Body of pancreas (tissue), 4 donors: Measurements from ENCODE around the gene CDK13. TPM values are rescaled to one million over a fixed set of nuclear protein-coding genes. Genes with fewer than 3 reads are reported as not detected.

ENCODE experiments used
- ATAC-seq: fragments of 150-250 bp; one replicate; pipeline ENCODE4 v1.9.1; 2016
- DNase-seq, 4 donors: peaks; one replicate each; pipeline ENCODE4 v3.0.0-alpha.2; 2019
- H3K27ac ChIP-seq, 4 donors: fragments of 200-600 bp; sonication (generic); 1 replicate in 3 of 4; 2 replicates in 1 of 4; pipeline versions ENCODE4 v1.5.1 to v1.6.1; 2016 to 2019; ENCODE audit warnings: mild to moderate bottlenecking in 1 of 4, mixed read lengths in 1 of 4, moderate library complexity in 1 of 4
- H3K27me3 ChIP-seq, 2 donors: fragments of 200-600 bp; sonication (generic); one replicate each; pipeline ENCODE4 v1.6.0; 2016; ENCODE audit warnings: mild to moderate bottlenecking in 1 of 2
- H3K36me3 ChIP-seq, 2 donors: fragments of 200-600 bp; sonication (generic); replicated peaks in 1 of 2; 2 replicates each; pipeline ENCODE4 v1.5.1; 2016; ENCODE audit warnings: low read depth in 2 of 2; ENCODE audit not compliant: insufficient read depth in 1 of 2
- H3K4me1 ChIP-seq: fragments of 200-600 bp; sonication (generic); one replicate; pipeline ENCODE4 v1.6.0; 2016
- H3K4me3 ChIP-seq, 2 donors: fragments of 200-600 bp; sonication (generic); 1 replicate in 1 of 2; 2 replicates in 1 of 2; pipeline ENCODE4 v1.5.1; 2016 to 2019
- H3K9me3 ChIP-seq, 3 donors: fragments of 200-600 bp; sonication (generic); 1 replicate in 2 of 3; 2 replicates in 1 of 3; pipeline ENCODE4 v1.5.1; 2016
- POLR2A ChIP-seq, 3 donors: fragments of 450-650 bp; IDR thresholded peaks; one replicate each; pipeline ENCODE4 v1.6.1; 2016; ENCODE audit warnings: antibody characterized with exemption in 3 of 3, mild to moderate bottlenecking in 2 of 3
- WGBS, 2 donors: methylation state at CpG; one replicate each; pipeline ENCODE4 v1.1.5; 2017; 5-methylcytosine and 5-hydroxymethylcytosine counted together
- intact Hi-C: fragments of 100-400 bp; cut with DNase I; formaldehyde crosslinking; loops from one replicate; pipeline ENCODE4 v1.15.1; 2023
- total RNA-seq, 2 donors: library from RNA; depleted of rRNA; stranded (reverse); fragments of >200 nt; gene quantifications; one replicate each; pipeline ENCODE4 v1.1.0, GENCODE V29; 2016
- TF ChIP-seq, protein P1 (sequence below), 7 experiments: fragments of 450-650 bp in 4 of 7; fragments of 200-600 bp in 3 of 7; sonication (generic) in 3 of 7; IDR thresholded peaks; one replicate each; pipeline ENCODE4 v1.5.1; 2016 to 2019; ENCODE audit warnings: antibody characterized with exemption in 7 of 7

CDK13 gene
- total RNA-seq, 2 donors from 2014 or later = 73.2 to 97.6 TPM

DNA sequence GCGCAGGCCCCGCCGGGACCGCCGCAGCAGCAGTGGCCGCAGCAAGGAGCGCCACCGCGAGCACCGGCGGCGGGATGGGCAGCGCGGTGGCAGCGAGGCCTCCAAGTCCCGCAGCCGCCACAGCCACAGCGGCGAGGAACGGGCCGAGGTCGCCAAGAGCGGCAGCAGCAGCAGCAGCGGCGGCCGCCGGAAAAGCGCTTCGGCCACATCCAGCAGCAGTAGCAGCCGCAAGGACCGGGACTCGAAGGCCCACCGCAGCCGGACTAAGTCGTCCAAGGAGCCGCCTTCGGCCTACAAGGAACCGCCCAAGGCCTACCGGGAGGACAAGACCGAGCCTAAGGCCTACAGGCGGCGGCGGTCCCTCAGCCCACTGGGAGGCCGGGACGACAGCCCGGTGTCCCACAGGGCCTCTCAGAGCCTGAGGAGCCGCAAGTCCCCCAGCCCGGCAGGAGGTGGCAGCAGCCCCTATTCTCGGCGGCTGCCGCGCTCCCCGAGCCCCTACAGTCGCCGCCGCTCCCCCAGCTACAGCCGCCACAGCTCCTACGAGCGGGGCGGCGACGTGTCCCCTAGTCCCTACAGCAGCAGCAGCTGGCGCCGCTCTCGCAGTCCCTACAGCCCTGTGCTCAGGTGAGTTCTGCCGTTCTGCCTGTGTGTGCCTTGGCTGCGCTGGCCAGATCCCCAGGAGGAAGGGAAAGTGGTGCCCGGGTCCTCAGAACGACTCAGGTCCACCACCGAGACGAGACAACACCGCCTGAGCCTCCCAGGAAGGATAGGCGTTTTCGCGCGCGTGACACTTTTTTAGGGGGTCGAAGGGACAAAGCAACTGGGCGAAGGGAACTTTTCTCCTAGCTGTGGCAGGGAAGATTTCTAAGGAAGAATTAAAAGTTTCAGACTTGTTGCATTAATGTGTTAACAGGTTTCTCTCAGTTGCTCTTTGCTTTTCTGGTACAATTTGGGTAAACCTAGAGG, 1.5 kb downstream of the CDK13 start:
- intact Hi-C loops = loop anchor here (10.0 kb wide), 1 partner anchor 103 kb away; no protein-coding TSS in a partner anchor
- Histone ChIP-seq H3K4me3 (peak overlapping the region; percentile 75 to 90), H3K36me3 (no peaks in the 10 kb centered on the region), H3K9me3 (no peaks in the 10 kb centered on the region), H3K4me1 (peaks cover 39% of the 10 kb centered on the region), H3K27ac (peak overlapping the region; percentile 99 to 100 (median 99)), H3K27me3 (no peaks in the 10 kb centered on the region)
- WGBS, 2 donors = 1% methylated on average over 14 to 72 of the region's 79 CpGs
- peak; percentile 14 for ATAC-seq
- TF ChIP-seq, protein P1, sequence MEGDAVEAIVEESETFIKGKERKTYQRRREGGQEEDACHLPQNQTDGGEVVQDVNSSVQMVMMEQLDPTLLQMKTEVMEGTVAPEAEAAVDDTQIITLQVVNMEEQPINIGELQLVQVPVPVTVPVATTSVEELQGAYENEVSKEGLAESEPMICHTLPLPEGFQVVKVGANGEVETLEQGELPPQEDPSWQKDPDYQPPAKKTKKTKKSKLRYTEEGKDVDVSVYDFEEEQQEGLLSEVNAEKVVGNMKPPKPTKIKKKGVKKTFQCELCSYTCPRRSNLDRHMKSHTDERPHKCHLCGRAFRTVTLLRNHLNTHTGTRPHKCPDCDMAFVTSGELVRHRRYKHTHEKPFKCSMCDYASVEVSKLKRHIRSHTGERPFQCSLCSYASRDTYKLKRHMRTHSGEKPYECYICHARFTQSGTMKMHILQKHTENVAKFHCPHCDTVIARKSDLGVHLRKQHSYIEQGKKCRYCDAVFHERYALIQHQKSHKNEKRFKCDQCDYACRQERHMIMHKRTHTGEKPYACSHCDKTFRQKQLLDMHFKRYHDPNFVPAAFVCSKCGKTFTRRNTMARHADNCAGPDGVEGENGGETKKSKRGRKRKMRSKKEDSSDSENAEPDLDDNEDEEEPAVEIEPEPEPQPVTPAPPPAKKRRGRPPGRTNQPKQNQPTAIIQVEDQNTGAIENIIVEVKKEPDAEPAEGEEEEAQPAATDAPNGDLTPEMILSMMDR (IDR thresholded peaks at IDR 0.05) = peak; percentile 31 to 64 (median 57)
- TF ChIP-seq POLR2A (IDR thresholded peaks at IDR 0.05) = peak; percentile 46 to 80 (median 68)
- peak; percentile 72 to 80 (median 78) for DNase-seq

DNA sequence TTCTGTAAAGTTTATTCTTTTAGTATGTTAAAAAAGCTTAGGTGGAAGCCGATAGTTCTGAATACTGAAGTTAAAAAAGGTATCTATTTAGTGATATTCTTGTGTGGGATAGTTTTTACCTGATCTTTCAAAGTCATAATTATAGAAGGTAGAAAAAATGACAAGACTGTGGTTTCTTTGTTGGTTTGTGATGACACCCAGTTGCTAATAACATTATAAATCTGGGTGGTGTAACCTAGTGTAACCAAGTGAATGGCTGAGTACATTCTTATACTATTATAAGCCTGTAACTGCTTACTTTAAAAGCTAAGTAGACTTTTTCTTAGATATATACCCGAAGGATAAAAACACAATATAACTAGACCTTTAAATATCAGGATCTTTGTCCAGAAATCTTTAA, 2.3 kb downstream of the CDK13 start:
- no peaks in the 10 kb centered on the region for H3K27me3 ChIP-seq
- no peaks in the 10 kb centered on the region for H3K36me3 ChIP-seq
- no peaks in the 10 kb centered on the region for H3K9me3 ChIP-seq
- WGBS, 2 donors = 1% methylated on average over 2 of the region's 2 CpGs
- H3K27ac ChIP-seq = peak overlapping the region in 3 of 4 donors; percentile 99
- TF ChIP-seq POLR2A (IDR thresholded peaks at IDR 0.05) = no peak
- TF ChIP-seq, protein P1 (IDR thresholded peaks at IDR 0.05) = no peak
- intact Hi-C loops = loop anchor here (10.0 kb wide), 1 partner anchor 102 kb away; no protein-coding TSS in a partner anchor
- DNase-seq (no peak), ATAC-seq (no peak)
- H3K4me3 ChIP-seq = peak overlapping the region in 1 of 2 donors; percentile 75
- peaks cover 48% of the 10 kb centered on the region for H3K4me1 ChIP-seq

DNA sequence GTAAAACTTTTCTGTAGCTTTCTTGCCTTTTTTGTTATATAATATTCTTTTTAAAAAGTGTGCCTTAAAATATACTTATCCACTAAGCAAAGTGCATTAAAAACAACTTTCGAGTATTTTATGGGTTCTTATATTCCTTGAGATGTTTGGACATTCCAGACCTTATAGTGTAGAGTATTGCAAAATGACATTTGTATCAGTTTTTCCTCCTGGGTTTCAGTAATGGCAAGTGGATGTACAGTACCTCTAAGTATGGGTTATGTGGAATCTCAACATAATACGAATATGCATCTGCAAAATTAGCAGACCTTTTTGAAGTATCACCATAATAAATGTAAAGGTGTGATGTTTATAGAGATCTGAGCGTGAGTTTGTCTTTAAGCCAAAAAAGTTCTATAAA, 2.7 kb downstream of the CDK13 start:
- Histone ChIP-seq H3K9me3 (no peaks in the 10 kb centered on the region), H3K27me3 (no peaks in the 10 kb centered on the region), H3K36me3 (no peaks in the 10 kb centered on the region), H3K4me1 (peaks cover 52% of the 10 kb centered on the region), H3K27ac (peak overlapping the region in 1 of 4 donors; percentile 99), H3K4me3 (peak overlapping the region in 1 of 2 donors; percentile 75)
- DNase-seq (no peak), ATAC-seq (no peak)
- intact Hi-C loops = loop anchor here (10.0 kb wide), 1 partner anchor 102 kb away; no protein-coding TSS in a partner anchor
- TF ChIP-seq, protein P1 (IDR thresholded peaks at IDR 0.05) = no peak
- TF ChIP-seq POLR2A (IDR thresholded peaks at IDR 0.05) = no peak
- 3 to 4% methylated on average over 3 of the region's 3 CpGs for WGBS, 2 donors

DNA sequence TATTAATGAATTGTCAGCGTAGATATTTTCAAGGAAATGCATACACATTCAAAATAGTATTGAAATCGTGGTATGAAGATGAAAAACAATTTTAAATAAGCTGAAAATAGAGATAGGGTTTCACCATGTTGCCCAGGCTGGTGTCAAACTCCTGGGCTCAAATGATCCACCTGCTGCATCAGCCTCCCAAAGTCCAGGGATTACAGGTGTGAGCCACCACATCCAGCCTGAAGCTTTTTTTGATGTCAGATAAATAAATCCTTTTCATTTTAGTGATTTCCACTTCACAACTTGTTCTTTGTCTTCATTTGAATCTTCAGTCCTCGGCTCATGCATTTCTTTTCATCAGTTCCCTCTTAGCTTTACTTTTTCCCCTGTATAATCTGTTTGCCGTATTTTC, 4.6 kb downstream of the CDK13 start:
- TF ChIP-seq, protein P1 (IDR thresholded peaks at IDR 0.05) = no peak
- TF ChIP-seq POLR2A (IDR thresholded peaks at IDR 0.05) = no peak
- H3K9me3 ChIP-seq = no peaks in the 10 kb centered on the region
- DNase-seq (no peak), ATAC-seq (no peak)
- WGBS, 2 donors = 69 to 73% methylated on average over 4 of the region's 4 CpGs
- H3K4me1 ChIP-seq = peaks cover 55% of the 10 kb centered on the region
- peak overlapping the region in 1 of 4 donors; percentile 7 for H3K27ac ChIP-seq
- intact Hi-C loops = loop anchor here (10.0 kb wide), 1 partner anchor 100 kb away; no protein-coding TSS in a partner anchor
- H3K36me3 ChIP-seq = no peaks in the 10 kb centered on the region
- H3K4me3 ChIP-seq = no peak overlapping the region
- H3K27me3 ChIP-seq = no peaks in the 10 kb centered on the region
